ENCODE data around the gene TOR4A. TPM values are rescaled to one million over a fixed set of nuclear protein-coding genes. Genes with fewer than 3 reads are reported as not detected.

TOR4A gene
- total and polyA plus RNA-seq, 7 donors: 3.8 to 33.0 (median 4.3) TPM

DNA sequence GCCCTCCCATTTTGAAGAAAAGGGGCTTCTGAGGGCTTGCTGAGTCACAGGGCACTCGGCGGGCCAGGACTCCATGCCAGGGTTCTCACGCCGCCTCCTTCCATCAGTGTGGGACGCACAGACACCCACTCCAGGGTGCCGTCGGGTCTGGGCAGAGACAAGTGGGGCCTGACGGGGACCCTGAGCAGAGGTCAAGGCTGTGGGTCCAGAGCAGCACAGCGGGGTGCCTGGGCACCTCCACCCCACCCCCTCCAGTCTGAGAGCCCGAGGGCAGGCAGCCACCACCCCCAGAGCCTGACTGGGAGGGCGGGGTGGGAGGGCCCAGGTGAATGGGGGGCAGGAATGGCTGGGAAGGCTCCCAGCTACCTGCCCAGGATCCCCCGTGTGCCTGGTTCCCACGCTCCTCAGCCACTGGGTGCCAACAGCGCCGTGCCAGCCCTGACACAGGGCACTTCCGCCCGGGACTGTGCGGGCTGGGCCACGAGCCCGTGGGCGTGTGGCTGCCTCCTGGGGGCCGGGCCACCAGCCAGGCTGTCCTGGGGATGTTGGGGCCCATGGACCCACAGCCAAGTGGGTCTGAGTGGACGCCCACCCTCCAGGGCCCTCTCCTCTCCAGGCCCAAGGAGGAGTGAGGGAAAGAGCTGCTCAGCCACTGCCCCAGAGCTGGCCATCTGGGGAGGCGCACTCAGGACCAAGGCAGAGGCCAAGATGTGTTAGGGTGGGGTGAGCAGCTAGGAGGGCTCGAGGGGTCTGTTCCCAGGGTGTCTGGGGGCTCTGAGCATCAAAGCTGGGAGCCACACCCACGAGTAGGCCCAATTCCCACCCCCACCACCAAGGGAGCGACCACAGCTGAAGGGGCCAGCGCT lies 34.7 kb downstream of the TOR4A start:
- H3K27ac ChIP-seq: no peak overlapping the region
- H3K36me3 ChIP-seq: no peaks in the 10 kb centered on the region
- H3K9me3 ChIP-seq: no peaks in the 10 kb centered on the region
- no peak for DNase-seq
- 27 to 73% methylated on average over 28 of the region's 28 CpGs for WGBS, 2 donors
- peaks cover 0 to 25% (median 16%) of the 10 kb centered on the region in 4 donors for H3K4me1 ChIP-seq
- H3K27me3 ChIP-seq: peaks cover 20 to 51% (median 31%) of the 10 kb centered on the region in 3 donors
- intact Hi-C loops (cut with DNase I): no loop called here
- no peak for TF ChIP-seq POLR2A (IDR thresholded peaks at IDR 0.05)
- TF ChIP-seq EP300 (IDR thresholded peaks at IDR 0.05): no peak
- TF ChIP-seq CTCF (IDR thresholded peaks at IDR 0.05): no peak
- no peak for TF ChIP-seq POLR2AphosphoS5 (IDR thresholded peaks at IDR 0.05)
- no peak overlapping the region for H3K4me3 ChIP-seq

GRCh38 chr9:137312852-137313325 lies 35.4 kb downstream of the TOR4A start:
- no peak for TF ChIP-seq POLR2A (IDR thresholded peaks at IDR 0.05)
- TF ChIP-seq EP300 (IDR thresholded peaks at IDR 0.05): no peak
- TF ChIP-seq POLR2AphosphoS5 (IDR thresholded peaks at IDR 0.05): no peak
- TF ChIP-seq CTCF (IDR thresholded peaks at IDR 0.05): no peak
- no peak overlapping the region for H3K27ac ChIP-seq
- no peaks in the 10 kb centered on the region for H3K36me3 ChIP-seq
- DNase-seq: peak; percentile 43
- peaks cover 0 to 22% (median 15%) of the 10 kb centered on the region in 4 donors for H3K4me1 ChIP-seq
- peaks cover 13 to 49% (median 31%) of the 10 kb centered on the region in 3 donors for H3K27me3 ChIP-seq
- WGBS, 2 donors: 78 to 91% methylated on average over 6 of the region's 6 CpGs
- no peaks in the 10 kb centered on the region for H3K9me3 ChIP-seq
- intact Hi-C loops (cut with DNase I): no loop called here
- no peak overlapping the region for H3K4me3 ChIP-seq

DNA sequence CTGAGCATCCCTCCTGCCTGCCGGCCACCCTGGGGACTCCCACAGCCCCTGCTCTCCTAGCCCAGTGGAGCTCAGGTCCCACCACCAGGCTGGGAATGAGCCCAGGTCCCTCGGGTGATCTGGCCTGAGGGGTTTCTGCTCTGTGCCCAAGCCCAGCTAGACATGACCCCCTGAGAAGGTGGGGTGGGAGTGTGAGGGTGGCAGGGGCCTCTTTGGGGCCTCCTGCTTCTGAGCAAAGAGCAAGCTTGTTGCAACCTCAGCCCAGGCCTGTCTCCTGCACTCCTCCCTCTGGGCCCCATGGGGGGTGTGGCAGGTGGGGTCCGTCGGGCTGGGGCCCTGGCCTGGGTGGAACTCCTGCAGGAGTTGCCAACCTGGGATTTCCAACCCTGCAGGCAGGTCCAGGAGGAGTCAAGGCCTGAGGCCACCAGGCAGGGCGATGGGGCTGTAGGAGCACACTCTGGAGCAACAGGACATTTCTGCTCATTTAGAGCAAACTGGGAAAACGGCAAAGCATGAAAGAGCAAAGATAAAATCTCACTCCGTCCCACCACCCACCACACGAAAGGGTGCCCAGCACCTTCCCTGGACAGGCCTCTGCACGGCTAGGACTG lies 35.9 kb downstream of the TOR4A start:
- Histone ChIP-seq H3K4me3 (no peak overlapping the region), H3K9me3 (no peaks in the 10 kb centered on the region), H3K36me3 (no peaks in the 10 kb centered on the region), H3K27ac (no peak overlapping the region), H3K4me1 (peaks cover 0 to 22% (median 15%) of the 10 kb centered on the region in 4 donors), H3K27me3 (peaks cover 13 to 43% (median 29%) of the 10 kb centered on the region in 3 donors)
- 51 to 67% methylated on average over 9 of the region's 9 CpGs for WGBS, 2 donors
- intact Hi-C loops (cut with DNase I): no loop called here
- no peak for TF ChIP-seq POLR2A (IDR thresholded peaks at IDR 0.05)
- no peak for TF ChIP-seq POLR2AphosphoS5 (IDR thresholded peaks at IDR 0.05)
- no peak for TF ChIP-seq CTCF (IDR thresholded peaks at IDR 0.05)
- no peak for TF ChIP-seq EP300 (IDR thresholded peaks at IDR 0.05)
- peak; percentile 36 for DNase-seq

DNA sequence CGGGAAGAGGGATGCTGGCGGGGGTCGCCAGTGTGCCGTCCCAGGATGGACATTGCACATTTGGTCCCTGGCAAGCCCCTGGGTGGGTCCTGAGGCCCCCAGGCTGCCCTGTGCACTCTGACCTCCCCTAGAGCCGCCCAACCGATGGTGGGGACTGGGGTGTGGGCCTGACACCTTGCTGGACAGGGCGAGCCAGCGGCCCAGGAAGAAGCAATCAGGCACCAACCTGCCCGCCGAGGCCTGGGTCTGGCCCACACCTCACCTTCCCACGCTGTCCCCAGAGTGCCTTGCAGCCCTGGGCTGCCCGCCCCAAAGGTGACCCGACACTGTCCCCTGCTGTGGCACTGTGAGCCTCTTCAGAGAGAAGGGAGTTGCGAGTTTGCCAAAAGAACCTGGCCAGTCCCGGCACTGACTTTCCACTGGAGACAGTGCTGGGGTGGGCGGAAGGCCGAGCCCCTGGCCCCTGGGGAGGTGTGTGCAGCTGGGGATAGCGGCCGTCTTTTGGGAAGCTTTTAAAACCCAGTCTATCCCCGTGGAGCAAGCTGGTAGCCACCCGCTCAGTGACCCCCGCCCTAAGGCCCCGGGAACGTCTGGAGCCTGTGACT lies 36.5 kb downstream of the TOR4A start:
- no peak overlapping the region for H3K27ac ChIP-seq
- TF ChIP-seq POLR2AphosphoS5 (IDR thresholded peaks at IDR 0.05) (no peak), POLR2A (IDR thresholded peaks at IDR 0.05) (no peak), CTCF (IDR thresholded peaks at IDR 0.05) (no peak), EP300 (IDR thresholded peaks at IDR 0.05) (no peak)
- DNase-seq: peak; percentile 52
- H3K4me1 ChIP-seq: peaks cover 0 to 22% (median 15%) of the 10 kb centered on the region in 4 donors
- WGBS, 2 donors: 66 to 84% methylated on average over 24 of the region's 24 CpGs
- H3K36me3 ChIP-seq: no peaks in the 10 kb centered on the region
- peaks cover 13 to 37% (median 29%) of the 10 kb centered on the region in 3 donors for H3K27me3 ChIP-seq
- H3K4me3 ChIP-seq: no peak overlapping the region
- H3K9me3 ChIP-seq: no peaks in the 10 kb centered on the region
- intact Hi-C loops (cut with DNase I): no loop called here
